Brain pericyte (primary cell): ENCODE measurements around the gene RNF157.

Source experiments
- DNase-seq: peaks from one replicate; pipeline ENCODE4 v3.0.0-alpha.2; 2012; ENCODE audit warnings: low read depth, low spot score

Gene RNF157

DNA sequence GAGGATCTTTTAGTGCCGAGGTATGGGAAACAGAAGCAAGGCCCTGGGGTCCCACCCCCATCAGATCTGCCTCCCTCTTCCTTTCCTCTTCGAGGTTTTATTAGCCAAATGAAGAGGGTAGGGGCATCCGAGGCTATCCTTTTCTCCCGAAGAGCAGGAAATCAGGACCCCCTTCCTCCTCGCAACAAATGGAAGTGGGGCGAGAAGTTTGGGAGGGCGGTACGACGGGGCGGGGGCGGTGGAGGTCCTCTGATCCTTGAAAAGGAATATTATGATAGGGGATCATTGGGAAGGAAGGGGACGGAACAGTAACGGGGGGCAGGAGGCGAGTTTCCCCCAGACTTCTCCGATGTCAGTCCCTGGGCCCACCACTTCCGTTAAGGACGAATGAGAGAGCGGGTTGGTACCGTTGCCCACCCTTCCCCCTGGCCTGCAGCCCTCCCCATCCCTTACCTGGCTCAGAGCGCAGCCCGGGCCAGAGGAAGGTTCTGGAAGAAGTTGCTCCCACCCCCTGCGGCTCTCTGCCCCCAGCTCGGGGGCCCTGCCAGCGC, 99.6 kb downstream of the RNF157 start:
- DNase-seq = no peak

DNA sequence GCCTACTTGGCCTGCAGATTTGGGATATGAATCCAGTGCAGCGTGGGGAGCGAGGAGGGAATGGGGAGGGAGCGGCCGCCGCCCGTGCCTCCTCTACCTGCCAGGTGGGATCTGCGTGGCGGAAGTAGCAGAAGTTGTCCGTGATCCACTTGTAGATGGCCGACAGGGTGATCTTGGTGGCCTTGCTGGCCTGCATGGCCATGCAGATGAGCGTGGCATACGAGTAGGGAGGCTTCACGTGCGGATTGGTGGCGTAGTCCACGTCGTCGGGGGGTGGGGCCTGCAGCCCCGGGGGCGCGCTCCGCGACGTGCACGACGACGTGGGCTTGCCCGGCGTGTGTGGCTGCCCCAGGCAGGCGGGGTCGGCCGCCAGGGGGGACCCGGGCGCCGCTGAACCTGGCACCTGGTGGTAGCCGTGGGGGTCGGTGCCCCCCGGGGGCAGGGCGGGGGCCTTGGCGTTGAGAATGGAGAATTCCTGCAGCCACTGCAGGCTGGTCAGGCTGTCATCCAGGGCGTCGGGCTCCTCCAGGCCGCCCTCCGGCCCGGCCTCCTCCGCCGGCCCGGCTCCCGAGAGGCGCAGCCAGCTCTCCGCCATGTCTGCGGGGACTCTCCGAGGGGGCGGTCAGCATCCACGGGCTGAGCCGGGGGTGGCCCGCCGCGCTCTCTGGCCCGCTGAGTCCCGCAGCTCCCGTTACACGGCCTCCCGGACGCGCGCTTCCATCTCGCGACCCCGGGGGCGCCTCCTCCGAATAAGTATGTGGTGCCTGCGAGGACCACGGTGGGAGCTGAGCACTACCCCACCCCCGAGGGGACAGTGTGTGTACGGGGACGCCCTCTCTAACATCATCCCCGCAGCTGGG, 100.3 kb downstream of the RNF157 start:
- DNase-seq = no peak

DNA sequence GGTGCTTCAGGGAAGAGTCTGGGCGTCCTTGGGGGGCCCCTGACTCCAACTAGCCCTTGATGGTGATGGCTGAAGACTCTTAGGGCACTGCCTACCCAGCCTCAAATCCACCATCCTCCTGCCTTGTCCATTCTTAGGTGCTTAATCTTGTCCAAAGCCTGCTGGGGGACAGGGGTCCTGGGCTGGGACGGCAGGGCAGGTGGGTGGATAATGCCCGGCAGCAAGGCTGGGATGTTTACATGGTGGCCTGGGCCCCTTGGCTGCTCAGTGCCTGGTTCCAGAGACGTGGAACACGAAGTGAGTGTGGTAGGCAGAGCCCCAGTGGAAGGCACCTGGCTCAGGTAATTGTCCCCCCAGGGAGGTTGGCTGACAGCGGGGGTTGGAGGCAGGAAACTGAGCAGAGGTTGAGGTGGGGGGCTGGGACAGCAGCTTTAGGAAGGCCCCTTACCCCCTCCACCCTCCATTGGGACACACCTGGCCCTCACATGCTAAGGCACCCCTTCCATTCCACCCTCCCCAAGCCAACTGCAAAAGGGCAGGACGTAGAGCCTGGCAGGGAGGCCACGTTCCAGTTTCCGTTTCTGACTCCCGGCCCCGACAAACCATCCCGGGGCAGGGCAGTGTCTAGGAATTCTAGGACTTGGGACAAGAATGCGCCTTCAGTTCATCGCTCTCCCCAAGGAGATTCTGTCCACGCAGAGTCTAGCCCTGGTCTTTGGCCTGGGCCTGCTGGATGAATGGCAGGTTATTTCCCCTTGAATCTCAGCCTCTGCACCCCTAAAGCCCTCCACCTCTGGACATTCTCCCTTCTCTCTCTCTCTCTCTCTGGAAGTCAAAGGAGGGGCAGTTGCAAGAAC, 101.2 kb downstream of the RNF157 start:
- DNase-seq = no peak

DNA sequence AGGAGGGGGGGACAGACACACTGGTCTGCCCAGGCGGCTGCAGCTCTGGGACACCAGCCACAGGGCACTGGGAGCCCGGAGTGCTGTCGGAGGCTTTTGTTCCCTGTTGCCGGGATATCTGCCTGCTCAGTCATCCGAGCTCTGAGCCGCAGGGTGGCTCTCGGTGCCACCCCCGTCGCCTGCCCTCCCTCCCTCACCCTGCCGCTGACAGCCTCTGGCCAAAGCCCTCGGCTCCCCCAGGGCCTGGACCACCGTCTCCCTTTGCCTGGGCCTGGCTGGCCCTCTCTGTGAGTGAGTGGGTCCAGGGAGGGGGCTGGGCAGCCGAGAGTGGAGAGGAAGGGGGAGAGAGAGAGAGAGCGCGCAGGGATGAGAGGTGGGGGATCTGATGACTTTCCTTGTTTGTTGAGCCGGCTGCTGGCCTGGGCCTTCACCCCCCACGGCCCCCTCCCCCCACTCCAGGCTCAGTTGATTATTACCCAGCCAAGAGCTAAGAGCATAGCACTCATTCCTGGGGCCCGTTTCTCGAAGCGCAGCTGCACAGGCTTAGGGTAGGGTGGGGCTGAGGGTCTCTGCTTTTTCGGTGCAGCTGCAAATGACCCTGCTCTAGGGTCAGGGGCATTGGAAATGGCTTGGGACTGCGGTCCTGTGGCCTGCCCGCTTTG, 101.9 kb downstream of the RNF157 start:
- DNase-seq = no peak

DNA sequence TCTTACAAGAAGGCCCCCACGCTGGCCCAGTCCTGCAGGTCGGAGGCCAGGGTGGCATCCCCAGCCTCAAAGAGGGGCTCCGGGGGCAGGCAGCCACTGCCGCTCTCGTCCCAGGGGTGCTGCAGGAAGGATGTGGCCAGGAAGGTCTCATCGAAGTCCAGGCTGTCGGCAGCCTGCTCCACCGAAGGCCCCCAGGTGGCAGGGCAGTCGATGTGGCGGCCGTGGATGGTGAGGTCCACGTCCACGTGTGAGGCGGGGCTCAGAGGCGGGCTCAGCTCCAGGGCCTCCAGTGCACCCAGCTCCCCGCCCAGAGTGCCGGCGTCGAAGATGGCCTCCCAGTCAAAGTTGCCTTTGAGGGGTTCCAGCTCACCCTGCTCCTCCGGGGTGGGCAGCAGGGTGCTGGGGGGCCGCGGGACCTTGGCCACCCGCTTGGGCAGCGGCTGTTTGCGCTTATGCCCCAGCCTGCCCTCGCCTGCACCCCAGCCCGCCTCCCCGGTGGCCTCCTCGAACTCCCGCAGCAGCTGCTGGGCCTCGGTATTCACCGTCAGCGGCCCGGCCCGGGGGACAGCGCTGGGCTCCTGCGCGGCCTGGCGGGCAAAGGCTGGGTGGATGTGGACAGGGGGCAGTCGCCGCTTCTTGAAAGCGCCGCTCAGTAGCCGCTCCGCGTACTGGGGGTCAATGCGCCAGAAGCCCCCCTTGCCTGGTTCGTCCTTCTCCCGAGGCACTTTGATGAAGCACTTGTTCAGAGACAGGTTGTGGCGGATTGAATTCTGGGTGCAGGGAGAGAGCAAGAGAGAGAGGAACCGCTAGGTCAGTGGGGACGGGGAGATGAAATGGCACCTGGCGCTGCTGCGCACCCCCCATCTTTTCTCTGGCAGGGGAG, 102.7 kb downstream of the RNF157 start:
- DNase-seq = no peak

DNA sequence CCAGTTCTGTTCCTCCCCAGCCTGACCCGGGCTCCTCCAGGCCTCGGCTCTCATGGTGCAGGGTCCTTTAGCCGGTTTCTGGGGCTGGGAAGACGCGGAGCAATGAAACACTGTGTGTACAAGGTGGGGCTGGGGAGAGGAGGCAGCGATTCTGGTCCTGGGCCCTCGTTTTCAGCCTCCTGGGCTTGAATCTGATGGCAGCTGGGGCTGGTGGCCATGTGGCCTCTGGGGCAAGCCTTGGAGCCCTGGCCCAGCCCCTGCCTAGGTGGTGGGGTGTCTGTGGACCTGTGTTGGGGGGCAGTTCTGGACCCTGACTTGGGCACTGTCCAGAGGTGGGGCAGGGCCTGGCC, 103.3 kb downstream of the RNF157 start:
- DNase-seq = no peak

DNA sequence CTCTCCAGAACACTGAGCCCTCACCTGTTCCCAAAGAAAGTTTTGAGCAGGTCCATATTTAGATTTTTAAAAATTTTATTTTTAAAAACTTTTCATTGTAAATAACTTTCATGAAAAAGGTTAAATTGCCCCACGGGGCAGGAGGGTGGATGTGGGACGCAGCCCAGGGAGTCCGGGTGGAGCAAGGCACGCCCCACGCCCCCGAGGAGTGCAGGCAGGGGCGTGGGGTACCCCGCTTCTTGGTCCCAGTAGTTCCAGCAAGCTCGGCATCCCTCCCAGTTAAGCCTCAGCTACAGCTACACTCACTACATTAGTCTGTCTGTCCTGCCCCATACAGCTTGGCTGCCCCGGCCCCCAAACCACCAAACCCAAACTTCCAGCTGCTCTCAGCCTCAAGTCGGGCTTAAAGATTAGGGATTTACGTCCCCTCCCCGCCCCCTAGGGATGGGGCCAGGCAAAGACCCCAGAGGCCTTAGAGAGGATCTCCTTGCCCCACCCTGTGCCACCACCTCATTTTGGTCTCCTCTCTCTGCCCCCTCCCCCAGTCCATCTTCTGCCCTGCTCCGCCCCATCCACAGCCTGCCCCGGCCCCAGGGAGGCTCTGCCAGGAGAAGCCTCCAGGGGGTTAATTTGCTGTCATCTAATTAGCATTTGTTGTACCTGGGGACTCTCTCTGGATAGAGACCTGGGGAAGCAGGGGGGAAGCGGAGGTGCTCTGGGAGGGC, 103.9 kb downstream of the RNF157 start:
- DNase-seq = no peak

DNA sequence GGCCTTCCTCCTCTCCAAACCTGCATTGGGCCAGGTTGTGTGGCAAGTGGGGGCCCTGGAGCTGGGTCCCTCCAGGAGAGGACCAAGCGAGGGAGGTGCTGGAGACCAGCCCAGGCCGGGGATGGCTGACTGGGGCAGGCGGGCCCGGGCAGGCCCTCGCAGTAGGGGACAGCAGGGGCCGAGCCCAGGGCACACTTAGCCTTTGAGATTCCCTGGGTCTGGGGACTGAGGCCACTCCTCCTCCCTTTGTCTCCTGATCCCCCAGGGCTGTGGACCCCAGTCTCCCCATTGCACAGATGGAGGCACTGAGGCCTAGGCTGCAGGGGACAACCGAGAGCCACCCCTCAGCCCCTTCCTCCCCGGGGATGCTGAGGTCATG, 104.5 kb downstream of the RNF157 start:
- no peak for DNase-seq

DNA sequence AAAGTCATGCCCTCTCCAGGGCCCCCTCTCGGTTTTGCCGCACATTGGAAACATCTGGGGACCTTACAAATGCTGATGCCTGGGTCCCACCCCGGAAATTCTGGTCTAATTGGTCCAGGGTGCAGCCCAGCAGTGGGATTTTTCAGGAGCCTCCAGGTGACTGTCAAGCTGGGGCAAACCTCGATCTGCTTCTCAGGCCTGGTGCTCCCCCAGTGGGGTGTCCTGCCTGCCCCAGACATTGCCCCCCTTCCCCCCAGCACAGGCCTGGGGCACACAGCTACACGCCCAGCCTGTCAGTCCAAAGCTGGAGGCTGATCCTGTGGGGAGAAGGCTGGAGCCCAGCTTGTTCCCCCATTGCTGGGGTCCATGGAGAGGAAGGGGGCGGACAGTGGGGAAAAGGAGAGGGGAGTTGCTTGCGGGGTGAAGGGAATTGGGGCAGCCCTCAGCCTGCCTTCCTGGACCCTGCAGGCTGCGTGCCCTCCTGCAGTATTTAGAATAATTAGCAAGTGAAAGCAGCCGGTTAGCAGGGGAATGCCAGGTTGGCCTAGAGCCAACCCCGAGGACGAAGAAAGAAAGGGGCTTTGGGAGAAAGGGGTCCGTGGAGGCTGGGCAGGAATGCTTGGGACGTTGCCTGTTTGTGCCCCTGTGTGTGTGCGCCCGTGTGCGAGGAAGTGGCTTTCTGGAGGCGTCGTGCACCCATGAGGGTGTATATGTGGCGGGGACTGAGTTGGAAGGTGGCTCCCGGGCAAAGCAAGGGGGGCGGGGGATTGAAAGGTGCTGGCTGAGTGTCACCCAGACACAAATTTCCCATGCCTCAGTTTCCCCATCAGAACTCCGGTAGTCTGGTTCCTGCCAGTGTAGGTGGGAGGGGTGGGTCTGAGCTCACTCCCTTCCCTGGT, 105.1 kb downstream of the RNF157 start:
- no peak for DNase-seq

DNA sequence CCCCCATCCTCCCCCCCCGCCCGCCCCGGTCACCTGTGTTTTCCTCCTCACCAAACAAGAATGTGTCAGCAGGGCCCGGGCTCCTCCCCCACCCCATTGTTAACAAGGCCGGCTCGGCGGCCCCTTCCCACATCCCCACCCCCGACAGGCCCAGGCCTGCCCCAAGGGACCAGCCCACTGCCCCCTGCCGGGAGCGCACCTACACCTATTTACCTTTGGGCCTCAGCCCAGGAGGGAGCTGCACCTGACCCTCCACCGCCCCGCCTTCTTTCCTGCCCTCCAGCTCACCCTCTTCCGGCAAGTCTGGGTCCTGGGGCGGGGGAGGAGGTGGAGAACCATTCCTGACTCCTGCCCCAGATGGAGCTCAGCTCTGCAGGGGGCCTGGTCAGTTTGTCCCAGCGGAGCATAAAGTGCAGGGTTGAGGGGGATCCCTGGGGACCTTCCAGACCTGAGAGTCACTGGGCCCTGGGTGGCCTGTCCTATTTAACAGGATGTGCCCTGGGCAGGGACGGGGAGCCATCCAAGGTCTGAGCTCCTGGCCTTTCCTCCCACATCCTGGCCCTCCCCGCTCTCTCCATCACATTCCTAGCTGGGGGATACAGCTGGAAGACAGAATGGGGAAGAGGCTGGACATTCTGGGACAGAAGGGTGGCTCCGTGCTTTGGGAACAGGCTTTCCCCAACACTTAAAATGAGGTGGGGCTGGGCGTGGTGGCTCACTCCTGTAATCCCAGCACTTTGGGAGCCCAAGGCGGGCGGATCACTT, 107.5 kb downstream of the RNF157 start:
- DNase-seq = no peak

DNA sequence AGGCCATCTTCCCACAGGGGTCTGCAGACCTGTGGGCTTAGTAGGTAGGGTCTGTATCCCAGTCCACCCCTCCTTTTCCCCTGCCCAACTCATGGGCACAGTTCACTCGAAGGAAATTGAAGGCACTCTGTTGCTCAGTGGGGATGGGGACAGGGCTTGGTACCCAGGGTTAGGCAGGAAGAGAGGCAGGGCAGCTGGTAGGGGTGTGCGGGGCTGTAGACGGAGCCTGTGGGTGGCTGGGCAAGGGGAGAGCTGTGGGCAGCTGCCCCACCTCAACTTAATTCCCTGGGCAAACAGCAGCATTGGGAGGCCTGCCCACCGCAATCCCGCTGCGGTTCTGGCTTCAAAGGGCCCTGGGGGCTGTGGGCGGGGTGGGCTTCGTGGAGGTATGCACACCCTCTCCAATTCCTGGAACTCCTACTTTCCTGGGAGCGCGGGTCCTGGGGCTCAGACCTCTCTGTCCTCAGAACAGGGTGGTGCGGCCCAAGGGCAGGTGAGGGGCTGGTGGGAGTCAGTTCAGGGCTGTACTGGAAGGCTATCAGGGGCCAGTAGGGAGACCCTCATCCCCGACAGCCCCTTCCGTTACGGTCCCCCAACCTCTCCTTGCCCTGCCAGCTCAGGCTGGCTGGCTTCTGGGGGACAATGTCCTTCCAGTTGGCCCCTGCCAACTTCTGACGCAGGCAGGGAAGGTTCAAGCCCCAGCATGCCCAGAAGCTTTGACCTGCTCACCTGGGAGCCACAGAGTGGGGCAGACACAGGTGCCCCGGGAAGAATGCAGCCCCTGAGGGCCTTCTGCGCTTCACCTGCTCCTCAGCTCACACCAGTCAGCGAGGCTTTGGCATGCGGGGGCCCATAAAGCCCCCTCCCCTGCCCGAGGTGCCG, 108.4 kb downstream of the RNF157 start:
- no peak for DNase-seq

DNA sequence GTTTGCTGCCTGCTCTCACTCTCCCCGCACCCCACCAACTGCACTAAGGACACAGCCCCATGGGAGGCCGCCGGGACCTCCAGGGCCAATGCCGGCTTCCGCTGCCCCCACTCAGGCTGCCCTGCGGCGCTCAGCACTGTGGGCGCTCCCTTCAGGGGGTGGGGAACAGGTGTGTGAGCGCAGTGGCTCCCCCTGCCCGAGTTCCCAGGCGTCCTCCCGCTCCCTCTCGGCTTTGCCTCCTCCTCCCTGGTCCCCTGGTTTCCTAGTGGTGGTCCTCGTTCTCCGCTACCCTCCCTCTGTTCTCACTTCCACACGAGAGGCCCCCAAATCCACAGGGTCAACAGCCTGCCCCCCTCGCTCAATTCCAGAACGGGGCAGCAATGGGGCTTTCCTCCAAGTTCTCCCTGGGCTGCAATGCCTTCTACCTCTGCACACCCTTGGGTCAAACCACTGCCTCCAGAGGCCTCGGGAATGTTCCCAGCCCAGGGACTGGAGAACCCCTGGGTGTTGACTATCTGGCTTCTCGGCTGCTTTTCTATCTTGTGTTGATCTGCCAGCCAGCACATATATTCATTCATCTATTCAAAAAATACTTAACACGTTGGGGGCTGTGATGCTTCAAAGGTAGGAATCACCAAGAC, 109.1 kb downstream of the RNF157 start:
- no peak for DNase-seq

DNA sequence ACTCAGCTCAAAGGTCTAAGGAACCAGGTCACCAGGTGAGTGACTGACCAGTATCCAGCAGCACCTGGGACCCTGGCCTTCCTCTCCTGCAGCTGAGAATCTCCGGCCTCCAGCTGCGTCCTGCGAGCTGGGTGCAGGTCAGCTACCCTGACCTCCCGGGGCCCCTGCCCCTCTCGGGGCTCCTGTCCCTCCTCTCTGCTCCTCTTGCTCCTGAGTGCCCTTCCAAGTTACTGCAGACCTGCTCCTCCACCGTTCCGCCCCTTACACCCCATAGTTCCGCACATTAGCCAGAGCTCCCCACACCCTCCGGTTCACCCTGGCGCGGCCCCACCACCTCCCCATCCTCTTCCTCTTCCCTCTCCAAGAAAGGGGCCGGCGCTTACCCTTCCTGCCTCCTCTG, 109.8 kb downstream of the RNF157 start:
- no peak for DNase-seq

DNA sequence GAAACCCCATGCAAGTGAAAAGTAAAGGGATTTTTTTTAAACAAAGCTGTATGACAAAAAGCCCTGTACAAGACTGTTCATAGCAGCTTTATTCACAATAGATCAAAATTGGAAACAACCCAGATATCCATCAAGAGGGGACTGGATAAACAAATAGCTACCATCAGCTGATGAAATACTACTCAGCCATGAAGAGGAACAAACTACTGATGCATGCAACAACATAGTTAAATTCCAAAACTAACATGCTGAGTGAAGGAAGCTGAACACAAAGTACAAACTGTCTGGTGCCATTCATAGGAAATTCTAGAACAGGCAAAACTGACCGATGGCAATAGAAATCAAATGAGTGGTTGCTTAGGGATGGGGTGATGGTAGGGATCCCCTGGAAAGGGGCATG, 114.4 kb downstream of the RNF157 start:
- DNase-seq = no peak

DNA sequence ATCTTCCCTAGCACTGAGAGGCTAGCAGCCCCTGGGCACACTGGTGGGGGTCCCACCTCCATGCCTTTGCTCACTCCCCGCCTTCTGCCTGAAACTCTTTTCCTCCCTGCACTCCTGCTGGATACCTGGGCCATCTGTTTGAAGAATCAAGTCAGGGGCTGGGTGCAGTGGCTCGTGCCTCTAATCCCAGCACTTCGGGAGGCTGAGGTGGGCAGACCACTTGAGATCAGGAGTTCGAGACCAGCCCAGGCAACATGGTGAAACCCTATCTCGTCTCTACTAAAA, 115.0 kb downstream of the RNF157 start:
- no peak for DNase-seq

DNA sequence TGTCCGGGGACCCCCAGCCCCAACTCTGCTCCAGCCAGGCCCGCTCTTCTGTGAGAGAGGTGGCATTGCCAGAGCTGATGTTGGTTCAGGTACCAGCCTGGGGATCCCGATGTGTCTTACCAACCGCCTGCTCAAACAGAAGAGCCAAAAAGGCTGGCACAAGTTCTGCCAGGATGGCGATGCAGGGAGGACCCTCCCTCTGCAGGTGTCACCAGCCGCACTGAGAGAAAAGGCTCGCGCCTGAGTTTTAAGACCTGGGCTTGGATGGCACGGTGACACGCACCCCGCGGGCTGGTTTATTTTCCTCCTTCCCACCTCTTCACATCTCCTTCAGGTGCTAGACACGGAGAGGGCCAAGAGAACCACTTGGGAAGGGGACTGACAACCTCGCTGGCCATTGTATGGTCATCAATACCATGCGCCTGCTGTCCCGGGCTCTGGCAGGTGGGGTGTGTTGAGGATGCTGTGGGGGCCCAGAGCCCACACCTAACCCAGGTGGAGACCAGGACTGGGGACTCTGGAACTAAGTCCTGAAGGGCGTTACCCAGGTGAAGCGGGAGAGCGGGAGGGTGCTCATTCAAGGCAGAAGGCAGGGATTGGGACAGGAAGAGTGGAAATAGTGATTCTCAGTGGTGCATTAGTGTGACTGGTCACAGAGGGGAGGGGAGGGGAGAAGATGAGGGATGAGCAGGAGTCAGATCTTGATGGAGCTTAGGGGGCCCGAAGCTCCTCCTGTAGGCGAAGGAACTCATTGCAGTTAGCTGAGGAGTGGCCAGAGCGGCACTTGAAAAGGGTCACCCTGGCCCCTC, 115.5 kb downstream of the RNF157 start:
- DNase-seq = no peak
